Fibroblast of lung (primary cell): ENCODE measurements around the gene METRNL. TPM values are rescaled to one million over a fixed set of nuclear protein-coding genes. Genes with fewer than 3 reads are reported as not detected.

Source experiments
- DNase-seq, 2 donors: peaks; one replicate each; pipeline versions ENCODE4 v3.0.0 to v3.0.0-alpha.2; 2010; ENCODE audit warnings: low read depth in 2 of 2
- H2AFZ ChIP-seq: 2 replicates; pipeline ENCODE4 v1.5.1; 2012; ENCODE audit warnings: low read length, control low read depth, inconsistent platforms
- H3K27ac ChIP-seq: 2 replicates; pipeline ENCODE4 v1.5.1; 2011; ENCODE audit warnings: low read length, control low read depth; ENCODE audit not compliant: insufficient read depth
- H3K27me3 ChIP-seq: 2 replicates; pipeline ENCODE4 v1.5.1; 2011; ENCODE audit warnings: mild to moderate bottlenecking, low read length; ENCODE audit not compliant: control insufficient read depth, insufficient read depth
- H3K36me3 ChIP-seq: 2 replicates; pipeline ENCODE4 v1.5.1; 2011; ENCODE audit warnings: low read length; ENCODE audit not compliant: control insufficient read depth, insufficient read depth
- H3K4me1 ChIP-seq: 2 replicates; pipeline ENCODE4 v1.5.1; 2011; ENCODE audit warnings: low read length; ENCODE audit not compliant: control insufficient read depth, insufficient read depth; ENCODE audit errors: extremely low read depth
- H3K4me2 ChIP-seq: 2 replicates; pipeline ENCODE4 v1.5.1; 2011; ENCODE audit warnings: low read length, control low read depth; ENCODE audit not compliant: insufficient read depth; ENCODE audit errors: extremely low read depth
- H3K4me3 ChIP-seq, 4 experiments: fragments of 200-600 bp in 1 of 4; sonication (generic) in 1 of 4; replicated peaks in 1 of 4; 2 replicates each; pipeline ENCODE4 v1.5.1; 2011 to 2016; ENCODE audit warnings: low read length in 4 of 4, low read depth in 3 of 4, mild to moderate bottlenecking in 3 of 4, control low read depth in 2 of 4, inconsistent platforms in 1 of 4, mixed read lengths in 1 of 4; ENCODE audit not compliant: insufficient read depth in 1 of 4; ENCODE audit errors: control extremely low read depth in 1 of 4
- H3K79me2 ChIP-seq: 2 replicates; pipeline ENCODE4 v1.5.1; 2012; ENCODE audit warnings: mild to moderate bottlenecking, low read length, inconsistent platforms; ENCODE audit not compliant: control insufficient read depth, insufficient read depth
- H3K9ac ChIP-seq: 2 replicates; pipeline ENCODE4 v1.5.1; 2011; ENCODE audit warnings: mild to moderate bottlenecking, low read length, control low read depth; ENCODE audit not compliant: insufficient read depth
- H3K9me3 ChIP-seq: 2 replicates; pipeline ENCODE4 v1.5.1; 2012; ENCODE audit warnings: low read depth, low read length; ENCODE audit not compliant: control insufficient read depth, insufficient read depth
- H4K20me1 ChIP-seq: 2 replicates; pipeline ENCODE4 v1.5.1; 2011; ENCODE audit warnings: low read length; ENCODE audit not compliant: control insufficient read depth, insufficient read depth; ENCODE audit errors: extremely low read depth
- EZH2 ChIP-seq: IDR thresholded peaks from 2 replicates; pipeline ENCODE4 v1.5.1; 2012; ENCODE audit warnings: low read length, control low read depth, mild to moderate bottlenecking; ENCODE audit errors: missing control alignments
- polyA plus RNA-seq, 2 donors: library from polyadenylated mRNA; depleted of rRNA in 1 of 2; stranded (reverse) in 1 of 2; unstranded in 1 of 2; fragments of >200 nt; gene quantifications; 2 replicates each; pipeline ENCODE4 v1.2.1, GENCODE V29; 2011 to 2012; ENCODE audit warnings: missing spikeins in 1 of 2
- total RNA-seq: library from RNA; depleted of rRNA; stranded (reverse); fragments of >200 nt; gene quantifications from 2 replicates; pipeline ENCODE4 v1.2.1, GENCODE V29; 2014
- TF ChIP-seq, protein P1 (sequence below), 2 donors: IDR thresholded peaks in 1 of 2; conservative IDR thresholded peaks in 1 of 2; 1 replicate in 1 of 2; 2 replicates in 1 of 2; pipeline ENCODE4 v1.5.1; 2011 to 2012; ENCODE audit warnings: low read length in 2 of 2, control low read depth in 1 of 2, inconsistent platforms in 1 of 2, low read depth in 1 of 2, mild to moderate bottlenecking in 1 of 2

Gene METRNL
- total and polyA plus RNA-seq, 2 donors (not counting 1 experiment from before 2014, with no cell fraction given): 27.0 to 120 TPM

DNA sequence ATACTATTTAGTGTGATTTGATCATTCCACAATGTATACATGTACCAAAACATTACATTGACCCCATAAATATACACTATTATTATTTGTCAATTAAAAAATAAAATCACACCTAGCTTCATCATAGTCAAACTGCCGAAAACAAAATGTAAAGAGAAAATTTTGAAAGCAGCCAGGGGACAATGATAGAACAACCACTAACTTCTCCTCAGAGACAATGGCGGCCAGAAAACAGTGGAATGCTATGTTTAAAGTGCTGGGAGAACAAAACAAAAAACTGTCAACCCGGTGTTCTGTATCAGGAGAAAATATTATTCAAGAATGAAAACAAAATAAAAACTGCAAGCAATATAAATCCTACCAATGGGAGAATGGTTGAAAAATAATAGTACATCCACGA, 63.2 kb downstream of the METRNL start:
- DNase-seq: no peak
- no peak overlapping the region for H3K4me3 ChIP-seq
- no peaks in the 10 kb centered on the region for H3K9me3 ChIP-seq
- no peaks in the 10 kb centered on the region for H3K79me2 ChIP-seq
- H3K4me2 ChIP-seq: no peak overlapping the region
- no peak overlapping the region for H3K9ac ChIP-seq
- peaks cover 2% of the 10 kb centered on the region for H3K4me1 ChIP-seq
- H3K27me3 ChIP-seq: peaks cover 11% of the 10 kb centered on the region
- no peak for TF ChIP-seq EZH2
- TF ChIP-seq, protein P1, sequence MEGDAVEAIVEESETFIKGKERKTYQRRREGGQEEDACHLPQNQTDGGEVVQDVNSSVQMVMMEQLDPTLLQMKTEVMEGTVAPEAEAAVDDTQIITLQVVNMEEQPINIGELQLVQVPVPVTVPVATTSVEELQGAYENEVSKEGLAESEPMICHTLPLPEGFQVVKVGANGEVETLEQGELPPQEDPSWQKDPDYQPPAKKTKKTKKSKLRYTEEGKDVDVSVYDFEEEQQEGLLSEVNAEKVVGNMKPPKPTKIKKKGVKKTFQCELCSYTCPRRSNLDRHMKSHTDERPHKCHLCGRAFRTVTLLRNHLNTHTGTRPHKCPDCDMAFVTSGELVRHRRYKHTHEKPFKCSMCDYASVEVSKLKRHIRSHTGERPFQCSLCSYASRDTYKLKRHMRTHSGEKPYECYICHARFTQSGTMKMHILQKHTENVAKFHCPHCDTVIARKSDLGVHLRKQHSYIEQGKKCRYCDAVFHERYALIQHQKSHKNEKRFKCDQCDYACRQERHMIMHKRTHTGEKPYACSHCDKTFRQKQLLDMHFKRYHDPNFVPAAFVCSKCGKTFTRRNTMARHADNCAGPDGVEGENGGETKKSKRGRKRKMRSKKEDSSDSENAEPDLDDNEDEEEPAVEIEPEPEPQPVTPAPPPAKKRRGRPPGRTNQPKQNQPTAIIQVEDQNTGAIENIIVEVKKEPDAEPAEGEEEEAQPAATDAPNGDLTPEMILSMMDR (conservative IDR thresholded peaks at IDR 0.05 in 1 of 2, IDR thresholded peaks at IDR 0.05 in 1 of 2; ENCODE audit: low read depth in 1 of 2, low read length in 2 of 2): no peak
- no peak overlapping the region for H2AFZ ChIP-seq
- H3K36me3 ChIP-seq: no peaks in the 10 kb centered on the region
- no peaks in the 10 kb centered on the region for H4K20me1 ChIP-seq
- no peak overlapping the region for H3K27ac ChIP-seq

DNA sequence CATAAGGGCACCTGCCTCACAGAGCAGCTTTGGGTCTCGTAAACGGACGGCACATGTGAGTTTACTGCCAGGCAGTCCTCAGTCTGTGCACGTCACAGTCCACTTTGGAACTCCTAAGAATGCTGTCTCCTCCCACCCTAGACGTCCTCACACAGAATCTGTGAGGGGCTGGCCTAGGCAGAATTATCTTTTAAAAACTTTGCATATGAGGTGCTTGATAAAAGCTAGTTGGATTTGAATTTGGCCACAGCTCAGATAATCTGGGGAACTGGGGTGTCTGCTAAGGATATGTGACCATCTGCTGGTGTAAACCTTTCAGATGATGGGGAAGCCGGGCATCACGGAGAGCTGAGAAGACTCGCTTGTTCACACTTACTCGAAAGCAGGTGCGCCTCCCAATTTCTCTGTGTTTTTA, 64.4 kb downstream of the METRNL start:
- DNase-seq: no peak
- Histone ChIP-seq H3K4me2 (no peak overlapping the region), H3K4me3 (no peak overlapping the region), H3K4me1 (peaks cover 2% of the 10 kb centered on the region), H3K9me3 (no peaks in the 10 kb centered on the region), H3K27me3 (peaks cover 11% of the 10 kb centered on the region), H4K20me1 (no peaks in the 10 kb centered on the region), H2AFZ (no peak overlapping the region), H3K36me3 (no peaks in the 10 kb centered on the region), H3K27ac (no peak overlapping the region), H3K9ac (no peak overlapping the region), H3K79me2 (no peaks in the 10 kb centered on the region)
- TF ChIP-seq, protein P1 (conservative IDR thresholded peaks at IDR 0.05 in 1 of 2, IDR thresholded peaks at IDR 0.05 in 1 of 2; ENCODE audit: low read depth in 1 of 2, low read length in 2 of 2): no peak
- no peak for TF ChIP-seq EZH2

Other genes with a start within 250 kb of the METRNL start
- gene ZNF750, start 239.6 kb upstream of the METRNL start, total RNA-seq: not detected in 2 replicates
- not detected in 2 replicates for gene ZNF750, start 239.6 kb upstream of the METRNL start, polyA plus RNA-seq